ENCODE measurements around the gene RPAP3. TPM values are rescaled to one million over a fixed set of nuclear protein-coding genes. Genes with fewer than 3 reads are reported as not detected.

The RPAP3 gene
- polyA plus RNA-seq, 3 donors, result 9.6 to 20.6 (median 19.0) TPM

DNA sequence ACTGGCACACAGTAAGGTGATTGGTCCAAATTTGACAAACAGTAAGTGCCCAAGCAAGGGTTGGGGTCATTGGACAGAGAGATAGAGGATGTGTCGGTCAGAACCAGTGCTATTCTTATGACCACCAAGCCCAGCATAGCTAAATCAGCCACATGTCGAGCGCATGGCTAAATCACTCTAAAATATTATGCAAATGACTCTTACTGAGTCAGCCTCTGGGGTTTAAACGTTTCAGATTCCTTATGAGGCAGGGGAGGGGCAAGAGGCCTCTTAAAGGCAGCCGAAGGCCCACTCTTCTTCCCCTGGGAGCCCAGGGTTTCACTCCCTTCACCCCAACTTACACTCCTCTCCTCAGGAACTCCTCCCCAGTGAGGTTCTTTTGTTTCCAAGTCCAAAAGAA lies 20.1 kb upstream of the RPAP3 start:
- Mint-ChIP-seq H3K36me3 (peaks cover 39 to 44% of the 10 kb centered on the region in 2 donors), H3K27me3 (ENCODE audit: low read depth in 3 of 3) (peaks cover 4 to 13% (median 4%) of the 10 kb centered on the region in 3 donors), H3K27ac (peak overlapping the region in 1 of 7 donors; percentile 37), H3K9me3 (peaks cover 0 to 2% (median 0%) of the 10 kb centered on the region in 7 donors), H3K4me3 (no peak overlapping the region), H3K4me1 (peaks cover 15% of the 10 kb centered on the region)
- Histone ChIP-seq H3K79me2 (ENCODE audit: insufficient read depth, low read length) (no peaks in the 10 kb centered on the region), H3K4me3 (replicated peaks in 1 of 3; ENCODE audit: low read depth in 2 of 3, low read length in 3 of 3) (no peak overlapping the region), H4K20me1 (ENCODE audit: insufficient read depth, low read length) (no peaks in the 10 kb centered on the region), H3K36me3 (replicated peaks in 1 of 2; ENCODE audit: control insufficient read depth in 1 of 2, insufficient read depth in 2 of 2, low read length in 2 of 2) (peaks cover 0 to 23% of the 10 kb centered on the region in 2 donors), H3K9ac (ENCODE audit: insufficient read depth, low read length, poor library complexity, severe bottlenecking) (no peak overlapping the region), H2AFZ (ENCODE audit: insufficient read depth, low read depth, low read length, poor library complexity, severe bottlenecking) (no peak overlapping the region), H3K27ac (ENCODE audit: low read depth in 1 of 2, low read length in 2 of 2) (no peak overlapping the region), H3K4me2 (replicated peaks; ENCODE audit: extremely low read depth, low read length, poor library complexity, severe bottlenecking) (no peak overlapping the region), H3K4me1 (ENCODE audit: control insufficient read depth in 1 of 2, insufficient read depth in 2 of 2, low read length in 2 of 2) (peaks cover 8 to 15% of the 10 kb centered on the region in 2 donors), H3K27me3 (ENCODE audit: control insufficient read depth in 2 of 2, insufficient read depth in 2 of 2, low read length in 2 of 2) (no peaks in the 10 kb centered on the region), H3K9me3 (replicated peaks in 1 of 2; ENCODE audit: control insufficient read depth in 1 of 2, insufficient read depth in 1 of 2, low read length in 2 of 2) (no peaks in the 10 kb centered on the region)
- intact Hi-C loops (cut with micrococcal nuclease), result no loop called here
- TF ChIP-seq, protein P1, sequence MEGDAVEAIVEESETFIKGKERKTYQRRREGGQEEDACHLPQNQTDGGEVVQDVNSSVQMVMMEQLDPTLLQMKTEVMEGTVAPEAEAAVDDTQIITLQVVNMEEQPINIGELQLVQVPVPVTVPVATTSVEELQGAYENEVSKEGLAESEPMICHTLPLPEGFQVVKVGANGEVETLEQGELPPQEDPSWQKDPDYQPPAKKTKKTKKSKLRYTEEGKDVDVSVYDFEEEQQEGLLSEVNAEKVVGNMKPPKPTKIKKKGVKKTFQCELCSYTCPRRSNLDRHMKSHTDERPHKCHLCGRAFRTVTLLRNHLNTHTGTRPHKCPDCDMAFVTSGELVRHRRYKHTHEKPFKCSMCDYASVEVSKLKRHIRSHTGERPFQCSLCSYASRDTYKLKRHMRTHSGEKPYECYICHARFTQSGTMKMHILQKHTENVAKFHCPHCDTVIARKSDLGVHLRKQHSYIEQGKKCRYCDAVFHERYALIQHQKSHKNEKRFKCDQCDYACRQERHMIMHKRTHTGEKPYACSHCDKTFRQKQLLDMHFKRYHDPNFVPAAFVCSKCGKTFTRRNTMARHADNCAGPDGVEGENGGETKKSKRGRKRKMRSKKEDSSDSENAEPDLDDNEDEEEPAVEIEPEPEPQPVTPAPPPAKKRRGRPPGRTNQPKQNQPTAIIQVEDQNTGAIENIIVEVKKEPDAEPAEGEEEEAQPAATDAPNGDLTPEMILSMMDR (IDR thresholded peaks at IDR 0.05), result no peak
- no peak for DNase-seq
- WGBS (ENCODE audit: insufficient coverage), result no CpG with 5 or more reads among the region's 5 CpGs

DNA sequence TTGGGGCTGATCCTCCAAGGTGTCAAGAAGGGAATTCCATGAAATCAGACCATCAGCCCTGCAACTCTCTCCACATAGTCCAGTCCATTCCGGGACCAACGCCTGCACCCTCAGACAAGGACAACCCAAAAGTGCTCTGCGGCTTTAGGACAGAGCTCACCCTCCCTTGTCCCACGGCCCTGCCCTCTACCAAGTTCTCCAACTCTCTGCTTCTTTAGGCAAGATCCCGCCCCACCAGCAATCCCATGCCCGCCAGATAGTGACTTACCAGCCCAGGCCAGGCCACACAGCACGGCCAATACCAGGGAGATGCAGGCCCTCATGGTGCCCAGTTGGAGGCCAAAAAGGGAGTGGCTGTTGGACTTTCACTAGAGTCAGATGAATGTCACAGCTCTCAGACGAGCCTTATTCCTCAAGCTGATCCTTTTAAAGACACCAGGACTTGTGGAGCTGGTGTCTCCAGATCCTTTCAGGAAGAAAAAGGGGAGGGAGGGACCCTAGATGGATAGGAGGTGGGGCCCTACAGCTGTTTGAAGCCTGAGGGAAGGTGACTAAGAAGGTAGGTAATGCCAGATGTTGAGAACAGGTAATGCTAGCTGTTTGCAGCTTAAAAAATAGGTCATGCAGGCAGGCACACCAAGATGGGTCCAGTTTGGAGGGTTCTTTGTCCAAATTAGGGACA lies 19.4 kb upstream of the RPAP3 start, which contains the start of gene ENDOU:
ENDOU (minus strand) TSS at position 400 of the 682 bp plus-strand sequence; CDS start at position 323, 77 bp downstream.
- Histone ChIP-seq H3K27ac (ENCODE audit: low read depth in 1 of 2, low read length in 2 of 2) (no peak within 1 kb of the TSS), H3K4me1 (ENCODE audit: control insufficient read depth in 1 of 2, insufficient read depth in 2 of 2, low read length in 2 of 2) (peaks cover 8 to 15% of the 10 kb centered on the region in 2 donors), H3K79me2 (ENCODE audit: insufficient read depth, low read length) (no peaks in the 10 kb centered on the region), H3K4me3 (replicated peaks in 1 of 3; ENCODE audit: low read depth in 2 of 3, low read length in 3 of 3) (no peak within 1 kb of the TSS), H4K20me1 (ENCODE audit: insufficient read depth, low read length) (no peaks in the 10 kb centered on the region), H2AFZ (ENCODE audit: insufficient read depth, low read depth, low read length, poor library complexity, severe bottlenecking) (no peak within 1 kb of the TSS), H3K9me3 (replicated peaks in 1 of 2; ENCODE audit: control insufficient read depth in 1 of 2, insufficient read depth in 1 of 2, low read length in 2 of 2) (no peaks in the 10 kb centered on the region), H3K36me3 (replicated peaks in 1 of 2; ENCODE audit: control insufficient read depth in 1 of 2, insufficient read depth in 2 of 2, low read length in 2 of 2) (peaks cover 0 to 23% of the 10 kb centered on the region in 2 donors), H3K4me2 (replicated peaks; ENCODE audit: extremely low read depth, low read length, poor library complexity, severe bottlenecking) (no peak within 1 kb of the TSS), H3K9ac (ENCODE audit: insufficient read depth, low read length, poor library complexity, severe bottlenecking) (no peak within 1 kb of the TSS), H3K27me3 (ENCODE audit: control insufficient read depth in 2 of 2, insufficient read depth in 2 of 2, low read length in 2 of 2) (no peaks in the 10 kb centered on the region)
- Mint-ChIP-seq H3K4me1 (peaks cover 17% of the 10 kb centered on the region), H3K27ac (peak within 1 kb of the TSS in 1 of 7 donors; percentile 37), H3K36me3 (peaks cover 41 to 51% of the 10 kb centered on the region in 2 donors), H3K4me3 (no peak within 1 kb of the TSS), H3K27me3 (ENCODE audit: low read depth in 3 of 3) (peaks cover 4 to 15% (median 4%) of the 10 kb centered on the region in 3 donors), H3K9me3 (peaks cover 0 to 2% (median 0%) of the 10 kb centered on the region in 7 donors)
- TF ChIP-seq, protein P1 (IDR thresholded peaks at IDR 0.05), result no peak
- no peak for DNase-seq
- intact Hi-C loops (cut with micrococcal nuclease), result no loop called here
- 96% methylated on average over 6 of the region's 8 CpGs for WGBS (ENCODE audit: insufficient coverage)
